Panc1 (cell line): Measurements from ENCODE around the gene SUPT6H.

ENCODE experiments used
- POLR2AphosphoS5 ChIP-seq: IDR thresholded peaks from 2 replicates; pipeline ENCODE4 v1.6.1; 2012; ENCODE audit warnings: mild to moderate bottlenecking, low read depth, low read length, moderate library complexity
- TF ChIP-seq, protein P1 (sequence below): fragments of 450-650 bp; IDR thresholded peaks from 2 replicates; pipeline ENCODE4 v1.5.1; 2017; ENCODE audit warnings: mild to moderate bottlenecking
- TF ChIP-seq, protein P2 (sequence below), 2 experiments: IDR thresholded peaks; 2 replicates each; pipeline ENCODE4 v1.6.1; 2011 to 2012; ENCODE audit warnings: low read depth in 2 of 2, control low read depth in 1 of 2, low read length in 1 of 2, mild to moderate bottlenecking in 1 of 2, moderate library complexity in 1 of 2; ENCODE audit not compliant: insufficient read depth in 1 of 2

DNA sequence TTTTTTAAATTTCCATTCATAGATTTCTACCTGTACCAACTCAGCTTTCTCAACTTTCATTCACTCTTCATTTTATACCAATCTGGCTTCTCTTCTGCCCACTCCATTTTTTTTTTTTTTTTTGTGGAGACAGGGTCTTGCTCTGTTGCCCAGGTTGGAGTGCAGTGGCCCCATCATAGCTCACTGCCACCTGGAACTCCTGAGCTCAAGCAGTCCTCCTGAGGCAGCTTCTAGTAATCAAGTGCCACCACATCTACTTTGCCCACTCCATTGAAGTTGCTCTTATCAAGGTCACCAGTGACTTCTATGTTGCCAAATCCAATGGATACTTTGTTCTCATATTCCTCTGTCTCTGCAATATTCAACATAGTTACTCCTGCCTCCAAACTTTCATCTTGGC lies 1.7 kb downstream of the SUPT6H start:
- TF ChIP-seq, protein P1, sequence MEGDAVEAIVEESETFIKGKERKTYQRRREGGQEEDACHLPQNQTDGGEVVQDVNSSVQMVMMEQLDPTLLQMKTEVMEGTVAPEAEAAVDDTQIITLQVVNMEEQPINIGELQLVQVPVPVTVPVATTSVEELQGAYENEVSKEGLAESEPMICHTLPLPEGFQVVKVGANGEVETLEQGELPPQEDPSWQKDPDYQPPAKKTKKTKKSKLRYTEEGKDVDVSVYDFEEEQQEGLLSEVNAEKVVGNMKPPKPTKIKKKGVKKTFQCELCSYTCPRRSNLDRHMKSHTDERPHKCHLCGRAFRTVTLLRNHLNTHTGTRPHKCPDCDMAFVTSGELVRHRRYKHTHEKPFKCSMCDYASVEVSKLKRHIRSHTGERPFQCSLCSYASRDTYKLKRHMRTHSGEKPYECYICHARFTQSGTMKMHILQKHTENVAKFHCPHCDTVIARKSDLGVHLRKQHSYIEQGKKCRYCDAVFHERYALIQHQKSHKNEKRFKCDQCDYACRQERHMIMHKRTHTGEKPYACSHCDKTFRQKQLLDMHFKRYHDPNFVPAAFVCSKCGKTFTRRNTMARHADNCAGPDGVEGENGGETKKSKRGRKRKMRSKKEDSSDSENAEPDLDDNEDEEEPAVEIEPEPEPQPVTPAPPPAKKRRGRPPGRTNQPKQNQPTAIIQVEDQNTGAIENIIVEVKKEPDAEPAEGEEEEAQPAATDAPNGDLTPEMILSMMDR = no peak
- no peak for TF ChIP-seq POLR2AphosphoS5
- TF ChIP-seq, protein P2, sequence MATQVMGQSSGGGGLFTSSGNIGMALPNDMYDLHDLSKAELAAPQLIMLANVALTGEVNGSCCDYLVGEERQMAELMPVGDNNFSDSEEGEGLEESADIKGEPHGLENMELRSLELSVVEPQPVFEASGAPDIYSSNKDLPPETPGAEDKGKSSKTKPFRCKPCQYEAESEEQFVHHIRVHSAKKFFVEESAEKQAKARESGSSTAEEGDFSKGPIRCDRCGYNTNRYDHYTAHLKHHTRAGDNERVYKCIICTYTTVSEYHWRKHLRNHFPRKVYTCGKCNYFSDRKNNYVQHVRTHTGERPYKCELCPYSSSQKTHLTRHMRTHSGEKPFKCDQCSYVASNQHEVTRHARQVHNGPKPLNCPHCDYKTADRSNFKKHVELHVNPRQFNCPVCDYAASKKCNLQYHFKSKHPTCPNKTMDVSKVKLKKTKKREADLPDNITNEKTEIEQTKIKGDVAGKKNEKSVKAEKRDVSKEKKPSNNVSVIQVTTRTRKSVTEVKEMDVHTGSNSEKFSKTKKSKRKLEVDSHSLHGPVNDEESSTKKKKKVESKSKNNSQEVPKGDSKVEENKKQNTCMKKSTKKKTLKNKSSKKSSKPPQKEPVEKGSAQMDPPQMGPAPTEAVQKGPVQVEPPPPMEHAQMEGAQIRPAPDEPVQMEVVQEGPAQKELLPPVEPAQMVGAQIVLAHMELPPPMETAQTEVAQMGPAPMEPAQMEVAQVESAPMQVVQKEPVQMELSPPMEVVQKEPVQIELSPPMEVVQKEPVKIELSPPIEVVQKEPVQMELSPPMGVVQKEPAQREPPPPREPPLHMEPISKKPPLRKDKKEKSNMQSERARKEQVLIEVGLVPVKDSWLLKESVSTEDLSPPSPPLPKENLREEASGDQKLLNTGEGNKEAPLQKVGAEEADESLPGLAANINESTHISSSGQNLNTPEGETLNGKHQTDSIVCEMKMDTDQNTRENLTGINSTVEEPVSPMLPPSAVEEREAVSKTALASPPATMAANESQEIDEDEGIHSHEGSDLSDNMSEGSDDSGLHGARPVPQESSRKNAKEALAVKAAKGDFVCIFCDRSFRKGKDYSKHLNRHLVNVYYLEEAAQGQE (IDR thresholded peaks at IDR 0.05; ENCODE audit: insufficient read depth in 1 of 2, low read depth in 2 of 2, low read length in 1 of 2) = no peak
